Thyroid gland (tissue), 4 donors: ENCODE results near the gene PNMA8C.

Experiments used
- CTCF ChIP-seq, 6 experiments: fragments of 200-600 bp in 3 of 6; fragments of 450-650 bp in 3 of 6; sonication (generic) in 3 of 6; IDR thresholded peaks; one replicate each; pipeline ENCODE4 v1.5.1; 2016 to 2019; ENCODE audit warnings: antibody characterized with exemption in 6 of 6, mild to moderate bottlenecking in 2 of 6, inconsistent platforms in 1 of 6, moderate library complexity in 1 of 6
- POLR2A ChIP-seq, 2 donors: fragments of 450-650 bp; IDR thresholded peaks; one replicate each; pipeline ENCODE4 v1.6.1; 2017; ENCODE audit warnings: antibody characterized with exemption in 2 of 2, mild to moderate bottlenecking in 2 of 2, moderate library complexity in 1 of 2

DNA sequence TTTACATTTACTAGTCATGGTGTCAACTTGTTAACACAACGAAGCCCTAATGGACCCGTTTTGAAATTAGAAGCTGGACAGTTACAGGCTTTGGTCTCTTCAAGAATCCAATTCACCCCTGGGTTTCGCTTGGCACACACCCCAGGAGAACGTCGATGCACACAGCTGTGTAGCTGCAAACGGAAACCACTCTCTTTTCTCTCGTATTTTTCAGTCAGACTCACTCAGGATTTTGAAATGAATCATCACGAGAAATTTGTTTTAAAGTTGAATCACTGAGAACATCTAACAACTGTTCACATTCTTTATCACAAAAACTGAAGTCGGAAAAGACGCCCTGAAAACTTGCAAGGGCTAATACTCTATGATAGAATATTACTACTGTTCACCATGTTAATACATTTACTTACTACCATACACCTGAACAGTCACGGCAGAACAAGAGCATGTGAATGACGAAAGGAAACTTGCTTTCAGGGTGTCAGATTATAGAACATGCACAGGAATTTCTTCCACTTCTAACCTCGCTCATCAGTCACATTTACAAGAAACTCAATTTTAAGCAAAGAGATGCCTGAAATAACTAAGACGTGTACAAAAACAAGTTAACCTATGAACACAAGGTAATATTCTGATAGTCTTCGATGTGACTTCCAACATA lies 37.9 kb upstream of the PNMA8C start:
- no peak for TF ChIP-seq CTCF (IDR thresholded peaks at IDR 0.05)
- no peak for TF ChIP-seq POLR2A (IDR thresholded peaks at IDR 0.05)
